ENCODE measurements around the gene EHBP1L1.

GRCh38 chr11:65538915-65539743 is 36.7 kb upstream of the EHBP1L1 start:
- 0 out of 4 replicates have a peak, but pooled peaks of 1 of the 3 experiments have one; percentile 1 for TF ChIP-seq CTCF (IDR thresholded peaks at IDR 0.05; ENCODE audit: control extremely low read depth in 1 of 3, insufficient read depth in 1 of 3, low read depth in 1 of 3, low read length in 3 of 3)
- TF ChIP-seq YY1 (IDR thresholded peaks at IDR 0.05; ENCODE audit: low read depth, low read length): no peak
- TF ChIP-seq PHF8 (conservative IDR thresholded peaks at IDR 0.05; ENCODE audit: low read depth, low read length): no peak
- no peak for TF ChIP-seq BRCA1 (IDR thresholded peaks at IDR 0.05; ENCODE audit: low read depth, low read length)
- no peak for TF ChIP-seq POLR2A (IDR thresholded peaks at IDR 0.05; ENCODE audit: control extremely low read depth in 1 of 2, low read depth in 2 of 2, low read length in 2 of 2)
- peak; percentile 34 for TF ChIP-seq CTBP2 (IDR thresholded peaks at IDR 0.05; ENCODE audit: borderline replicate concordance, insufficient read depth, insufficient read length, low read length)
- no peak for TF ChIP-seq TEAD4 (IDR thresholded peaks at IDR 0.05; ENCODE audit: low read depth, low read length)
- TF ChIP-seq MAFK (IDR thresholded peaks at IDR 0.05; ENCODE audit: low read depth, low read length): no peak
- 0 out of 2 replicates have a peak, but pooled peaks have one; percentile 9 for TF ChIP-seq GABPA (IDR thresholded peaks at IDR 0.05; ENCODE audit: borderline replicate concordance, insufficient read depth, low read length)
- TF ChIP-seq SRF (IDR thresholded peaks at IDR 0.05; ENCODE audit: low read depth, low read length): no peak
- TF ChIP-seq EZH2 (IDR thresholded peaks at IDR 0.05; ENCODE audit: low read depth, low read length, severe bottlenecking): peak; percentile 12
